Esophagus squamous epithelium (tissue), 5 donors: ENCODE results near the gene ATG2B. TPM values are rescaled to one million over a fixed set of nuclear protein-coding genes. Genes with fewer than 3 reads are reported as not detected.

Experiments
- DNase-seq: peaks from one replicate; lab custom pipeline; 2025; lab: John Stamatoyannopoulos, UW
- H3K27ac ChIP-seq, 4 donors: fragments of 200-600 bp; sonication (generic); one replicate each; pipeline ENCODE4 v1.5.1; 2016 to 2019; ENCODE audit warnings: mild to moderate bottlenecking in 1 of 4
- H3K27me3 ChIP-seq, 4 donors: fragments of 200-600 bp; sonication (generic); 1 replicate in 3 of 4; 2 replicates in 1 of 4; pipeline versions ENCODE4 v1.5.1 to v1.6.0; 2017 to 2021; ENCODE audit warnings: antibody characterized with exemption in 1 of 4
- H3K36me3 ChIP-seq, 3 donors: fragments of 200-600 bp; sonication (generic); one replicate each; pipeline ENCODE4 v1.5.1; 2016 to 2019
- H3K4me1 ChIP-seq, 3 donors: fragments of 200-600 bp; sonication (generic); one replicate each; pipeline ENCODE4 v1.5.1; 2017 to 2019
- H3K4me3 ChIP-seq, 4 donors: fragments of 200-600 bp; sonication (generic); 1 replicate in 3 of 4; 2 replicates in 1 of 4; pipeline ENCODE4 v1.5.1; 2016 to 2019; ENCODE audit warnings: mild to moderate bottlenecking in 2 of 4, moderate library complexity in 1 of 4
- H3K9me3 ChIP-seq, 3 donors: fragments of 200-600 bp; sonication (generic); one replicate each; pipeline ENCODE4 v1.5.1; 2016 to 2019
- CTCF ChIP-seq, 6 experiments: fragments of 450-650 bp in 4 of 6; fragments of 200-600 bp in 2 of 6; sonication (generic) in 2 of 6; IDR thresholded peaks; one replicate each; pipeline ENCODE4 v1.5.1; 2016 to 2019; ENCODE audit warnings: antibody characterized with exemption in 6 of 6, mild to moderate bottlenecking in 4 of 6, moderate library complexity in 4 of 6
- POLR2A ChIP-seq, 4 donors: fragments of 450-650 bp; IDR thresholded peaks; one replicate each; pipeline ENCODE4 v1.6.1; 2017; ENCODE audit warnings: antibody characterized with exemption in 4 of 4, mild to moderate bottlenecking in 4 of 4, moderate library complexity in 3 of 4
- WGBS, 2 donors: methylation state at CpG; one replicate each; pipeline ENCODE4 v1.1.5; 2018; 5-methylcytosine and 5-hydroxymethylcytosine counted together
- intact Hi-C: fragments of 100-400 bp; cut with DNase I; formaldehyde crosslinking; loops from one replicate; pipeline ENCODE4 v1.15.0; 2022
- total RNA-seq, 4 donors: library from RNA; depleted of rRNA; stranded (reverse); fragments of >200 nt; gene quantifications; one replicate each; pipeline ENCODE4 v1.1.0, GENCODE V29; 2016
- donor health status: DM: yes; HTN: yes; CAD: no.

Gene ATG2B
- total RNA-seq, 4 donors from 2014 or later, result 10.6 to 24.6 (median 14.0) TPM

GRCh38 chr14:96385385-96385784 lies 22.2 kb upstream of the ATG2B start:
- no peak for DNase-seq
- H3K4me1 ChIP-seq, result peaks cover 0 to 1% (median 0%) of the 10 kb centered on the region in 3 donors
- no peak overlapping the region for H3K4me3 ChIP-seq
- no peaks in the 10 kb centered on the region for H3K9me3 ChIP-seq
- no peaks in the 10 kb centered on the region for H3K27me3 ChIP-seq
- WGBS, 2 donors, result 83 to 94% methylated on average over 3 of the region's 3 CpGs
- H3K27ac ChIP-seq, result no peak overlapping the region
- intact Hi-C loops, result no loop called here
- no peak for TF ChIP-seq POLR2A (IDR thresholded peaks at IDR 0.05)
- no peak for TF ChIP-seq CTCF (IDR thresholded peaks at IDR 0.05)
- peaks cover 0 to 59% (median 0%) of the 10 kb centered on the region in 3 donors for H3K36me3 ChIP-seq

- DNase-seq, result no peak
- 36 to 85% methylated on average over 1 of the region's 1 CpG for WGBS, 2 donors
- TF ChIP-seq CTCF (IDR thresholded peaks at IDR 0.05) (no peak), POLR2A (IDR thresholded peaks at IDR 0.05) (no peak)
- H3K9me3 ChIP-seq, result no peaks in the 10 kb centered on the region
- no peak overlapping the region for H3K27ac ChIP-seq
- intact Hi-C loops, result no loop called here
- no peak overlapping the region for H3K4me3 ChIP-seq
- no peaks in the 10 kb centered on the region for H3K4me1 ChIP-seq
- no peaks in the 10 kb centered on the region for H3K27me3 ChIP-seq
- H3K36me3 ChIP-seq, result peaks cover 0 to 59% (median 0%) of the 10 kb centered on the region in 3 donors
Measured at GRCh38 chr14:96384740-96385139, 21.6 kb upstream of the ATG2B start.

GRCh38 chr14:96384053-96384452 lies 20.9 kb upstream of the ATG2B start:
- TF ChIP-seq CTCF (IDR thresholded peaks at IDR 0.05) (no peak), POLR2A (IDR thresholded peaks at IDR 0.05) (no peak)

GRCh38 chr14:96383445-96383844 lies 20.3 kb upstream of the ATG2B start:
- Histone ChIP-seq H3K9me3 (no peaks in the 10 kb centered on the region), H3K27me3 (no peaks in the 10 kb centered on the region), H3K36me3 (peaks cover 0 to 59% (median 0%) of the 10 kb centered on the region in 3 donors), H3K4me3 (no peak overlapping the region), H3K4me1 (no peaks in the 10 kb centered on the region), H3K27ac (no peak overlapping the region)
- intact Hi-C loops, result no loop called here
- no peak for TF ChIP-seq POLR2A (IDR thresholded peaks at IDR 0.05)
- no peak for TF ChIP-seq CTCF (IDR thresholded peaks at IDR 0.05)
- WGBS, 2 donors, result 57 to 64% methylated on average over 2 of the region's 2 CpGs
- no peak for DNase-seq

More at GRCh38 chr14:96384053-96384452, 20.9 kb upstream of the ATG2B start:
- Histone ChIP-seq H3K27ac (no peak overlapping the region), H3K27me3 (no peaks in the 10 kb centered on the region), H3K36me3 (peaks cover 0 to 59% (median 0%) of the 10 kb centered on the region in 3 donors), H3K9me3 (no peaks in the 10 kb centered on the region), H3K4me3 (no peak overlapping the region), H3K4me1 (no peaks in the 10 kb centered on the region)
- DNase-seq, result no peak
- 50 to 69% methylated on average over 1 of the region's 1 CpG for WGBS, 2 donors
- intact Hi-C loops, result no loop called here

- Histone ChIP-seq H3K4me3 (no peak overlapping the region), H3K4me1 (no peaks in the 10 kb centered on the region), H3K36me3 (peaks cover 0 to 39% (median 0%) of the 10 kb centered on the region in 3 donors), H3K27ac (no peak overlapping the region), H3K9me3 (no peaks in the 10 kb centered on the region), H3K27me3 (no peaks in the 10 kb centered on the region)
- 71 to 92% methylated on average over 3 of the region's 3 CpGs for WGBS, 2 donors
- no peak for DNase-seq
- TF ChIP-seq POLR2A (IDR thresholded peaks at IDR 0.05), result no peak
- no peak for TF ChIP-seq CTCF (IDR thresholded peaks at IDR 0.05)
- intact Hi-C loops, result no loop called here
Measured at GRCh38 chr14:96380735-96381134, 17.6 kb upstream of the ATG2B start.
